Endometrial microvascular endothelial cells (primary cell): Measurements from ENCODE around the gene KRT75. TPM values are rescaled to one million over a fixed set of nuclear protein-coding genes. Genes with fewer than 3 reads are reported as not detected.
"Not testable (repeated sequence)": the region's sequence is repeated elsewhere in the genome, so short reads cannot be mapped to it uniquely, and the experiment has no call there.

Experiments used
- in situ Hi-C: cut with HindIII; loops from 2 replicates; pipeline ENCODE4 v1.10.0; 2017; ENCODE audit warnings: low sequenced_read_pairs, low pct_unique_long_range_greater_than_20kb; ENCODE audit errors: inconsistent ontology term
- total RNA-seq: library from RNA; depleted of rRNA; stranded (reverse); fragments of >200 nt; gene quantifications from one replicate; pipeline ENCODE4 v1.2.3, GENCODE V29; 2015; ENCODE audit errors: inconsistent ontology term

The KRT75 gene
- not detected for total RNA-seq

GRCh38 chr12:52434081-52434733, at the start of gene KRT75:
TSS of gene KRT75 (minus strand) at chr12:52434371. CDS start at chr12:52434304, 67 bp downstream.
- in situ Hi-C loops = no loop called here

- in situ Hi-C loops = no loop called here
Measured at GRCh38 chr12:52480073-52480472, 45.9 kb upstream of the KRT75 start.

- in situ Hi-C loops = no loop called here
Measured at GRCh38 chr12:52477651-52478050, 43.5 kb upstream of the KRT75 start.

- in situ Hi-C loops = no loop called here
Measured at GRCh38 chr12:52474212-52474611, 40.0 kb upstream of the KRT75 start.

GRCh38 chr12:52473768-52474167, 39.6 kb upstream of the KRT75 start, which contains the start of gene KRT6C:
TSS of gene KRT6C (minus strand) at chr12:52473805. CDS start at chr12:52473737, 68 bp downstream.
- in situ Hi-C loops = no loop called here

GRCh38 chr12:52469853-52470252, 35.7 kb upstream of the KRT75 start:
- in situ Hi-C loops = no loop called here

GRCh38 chr12:52464897-52465296, 30.7 kb upstream of the KRT75 start:
- in situ Hi-C loops = no loop called here

- in situ Hi-C loops = no loop called here
Measured at GRCh38 chr12:52461693-52462092, 27.5 kb upstream of the KRT75 start.

GRCh38 chr12:52458861-52459260, 24.7 kb upstream of the KRT75 start:
- in situ Hi-C loops = no loop called here

- in situ Hi-C loops = no loop called here
Measured at GRCh38 chr12:52455821-52456220, 21.6 kb upstream of the KRT75 start.

GRCh38 chr12:52454411-52455201, 20.4 kb upstream of the KRT75 start:
- in situ Hi-C loops = no loop called here

- in situ Hi-C loops = no loop called here
Measured at GRCh38 chr12:52452101-52452500, 17.9 kb upstream of the KRT75 start, which contains the start of gene KRT6B. TSS of gene KRT6B (minus strand) at chr12:52452146. CDS start at chr12:52452078, 68 bp downstream.

- in situ Hi-C loops = no loop called here
Measured at GRCh38 chr12:52448228-52448627, 14.1 kb upstream of the KRT75 start.

GRCh38 chr12:52447196-52447595, 13.0 kb upstream of the KRT75 start:
- in situ Hi-C loops = not testable (repeated sequence)

GRCh38 chr12:52446367-52447045, 12.3 kb upstream of the KRT75 start:
- in situ Hi-C loops = no loop called here

- in situ Hi-C loops = no loop called here
Measured at GRCh38 chr12:52445876-52446275, 11.7 kb upstream of the KRT75 start.

GRCh38 chr12:52444647-52445595, 10.8 kb upstream of the KRT75 start:
- in situ Hi-C loops = no loop called here

- in situ Hi-C loops = no loop called here
Measured at GRCh38 chr12:52443966-52444365, 9.8 kb upstream of the KRT75 start.
